Measurements from ENCODE around the gene PRLR.

- TF ChIP-seq CTCF (IDR thresholded peaks at IDR 0.05) = no peak
- no peak for TF ChIP-seq POLR2A (IDR thresholded peaks at IDR 0.05)
These were observed 104.5 kb downstream of the PRLR start for GRCh38 chr5:35125746-35126145.

Measured in right lobe of liver (tissue), 4 donors.